GM08714 (cell line): ENCODE measurements around the gene P2RY13.

ENCODE experiments used
- H3K4me3 ChIP-seq: fragments of 200-500 bp; sonication (Bioruptor generic); 2 replicates; pipeline ENCODE4 v1.5.1; 2014; ENCODE audit warnings: mild to moderate bottlenecking, low read length, inconsistent platforms
- ZNF274 ChIP-seq: IDR thresholded peaks from 2 replicates; pipeline ENCODE4 v1.6.1; 2012; ENCODE audit warnings: mild to moderate bottlenecking, low read depth, low read length

P2RY13 gene

GRCh38 chr3:151314137-151314536 is 15.2 kb downstream of the P2RY13 start:
- TF ChIP-seq ZNF274: no peak
- no peak overlapping the region for H3K4me3 ChIP-seq

GRCh38 chr3:151312972-151313371 is 16.4 kb downstream of the P2RY13 start:
- no peak overlapping the region for H3K4me3 ChIP-seq
- no peak for TF ChIP-seq ZNF274

DNA sequence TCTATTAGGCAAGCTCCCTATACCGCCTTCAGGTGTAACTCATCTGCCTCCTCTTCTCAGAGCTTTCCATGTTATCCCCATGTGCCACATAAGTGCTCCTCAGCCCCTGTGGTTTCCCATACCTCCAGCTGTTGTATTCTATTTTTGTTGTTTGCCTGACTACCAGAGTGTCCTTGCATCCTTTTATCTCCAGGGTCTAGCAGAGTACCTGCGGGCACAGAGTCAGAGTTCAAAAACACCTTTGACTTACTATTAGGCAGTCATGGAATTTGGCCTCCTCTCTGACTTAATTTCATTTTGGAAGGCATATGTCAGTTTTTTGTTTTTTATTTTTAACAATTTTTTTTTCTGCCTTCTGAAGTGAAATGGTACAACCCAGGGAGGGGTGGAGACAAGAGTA is 19.8 kb downstream of the P2RY13 start:
- H3K4me3 ChIP-seq: no peak overlapping the region
- TF ChIP-seq ZNF274: no peak

DNA sequence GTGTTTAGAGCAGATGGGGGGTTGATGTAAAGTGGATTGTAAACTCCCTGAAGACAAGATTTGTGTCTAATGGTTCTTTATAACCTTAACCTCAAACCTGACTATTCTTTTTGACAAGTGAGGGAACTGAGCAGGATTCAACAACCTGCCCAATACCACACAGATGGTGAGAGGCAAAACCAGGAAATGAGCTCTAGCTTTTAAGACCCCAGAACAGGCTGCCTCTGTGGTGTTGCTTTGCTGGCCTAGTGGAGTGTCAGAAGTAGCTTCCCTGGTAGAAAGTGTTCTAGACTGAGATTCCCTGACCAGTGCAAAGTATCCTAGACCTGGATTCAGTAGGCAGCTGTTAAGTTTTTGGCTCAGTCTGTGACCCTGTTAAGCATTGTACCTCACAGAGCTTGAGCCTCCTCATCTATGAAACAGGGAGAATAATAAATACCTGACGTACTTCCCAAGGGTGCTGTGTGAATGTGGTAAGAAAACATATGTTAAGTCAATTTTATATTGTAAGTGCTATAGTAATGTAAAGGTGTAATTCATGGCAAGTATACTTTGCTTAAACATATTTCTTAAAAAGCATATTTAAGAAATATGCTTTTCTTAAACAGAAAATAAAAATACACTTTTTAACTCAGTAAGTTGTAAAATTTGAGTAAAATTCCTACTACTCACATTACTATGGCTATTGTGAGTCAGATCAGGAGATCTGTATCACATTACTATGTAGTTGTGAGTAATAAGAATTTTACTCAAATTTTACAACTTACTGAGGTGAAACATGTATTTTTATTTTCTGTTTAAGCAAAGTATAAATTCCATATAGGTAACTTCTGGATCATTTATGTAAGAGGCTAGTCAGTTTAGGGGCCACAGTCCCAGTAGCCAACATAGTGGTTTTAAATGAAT is 21.5 kb downstream of the P2RY13 start:
- H3K4me3 ChIP-seq: no peak overlapping the region
- no peak for TF ChIP-seq ZNF274

- no peak overlapping the region for H3K4me3 ChIP-seq
- no peak for TF ChIP-seq ZNF274
These were observed 22.2 kb downstream of the P2RY13 start for GRCh38 chr3:151307131-151307530.

DNA sequence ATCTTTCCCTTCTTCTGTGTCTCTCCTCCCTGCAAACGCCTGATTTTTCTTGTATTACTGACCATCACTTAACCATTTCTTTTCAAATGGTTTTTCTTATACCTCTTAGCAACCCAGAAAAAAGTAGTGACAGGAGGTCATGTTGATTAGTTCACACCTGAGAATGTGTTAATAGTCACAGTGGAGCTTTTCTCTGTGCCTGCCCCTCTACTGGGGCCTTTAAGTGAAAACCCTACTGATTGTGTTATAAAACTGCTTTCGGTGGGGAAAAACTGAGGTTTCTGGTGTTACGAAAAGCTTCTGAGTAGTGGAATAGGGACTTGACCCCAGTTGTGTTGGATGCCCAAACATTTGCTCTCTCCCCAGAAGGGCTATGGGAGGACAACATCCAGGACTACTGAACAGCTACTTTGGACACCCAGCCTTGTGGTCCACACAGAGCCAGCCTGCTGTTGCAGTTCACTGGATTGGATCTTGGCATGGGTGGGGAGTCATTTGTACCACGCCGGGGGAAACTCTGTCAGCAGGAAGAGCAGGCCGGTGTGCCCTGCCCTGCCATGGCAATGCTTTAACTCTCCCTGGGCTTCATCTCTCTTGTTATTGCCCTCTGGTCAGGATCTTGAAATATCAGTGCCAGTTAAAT is 23.1 kb downstream of the P2RY13 start:
- TF ChIP-seq ZNF274: no peak
- no peak overlapping the region for H3K4me3 ChIP-seq

DNA sequence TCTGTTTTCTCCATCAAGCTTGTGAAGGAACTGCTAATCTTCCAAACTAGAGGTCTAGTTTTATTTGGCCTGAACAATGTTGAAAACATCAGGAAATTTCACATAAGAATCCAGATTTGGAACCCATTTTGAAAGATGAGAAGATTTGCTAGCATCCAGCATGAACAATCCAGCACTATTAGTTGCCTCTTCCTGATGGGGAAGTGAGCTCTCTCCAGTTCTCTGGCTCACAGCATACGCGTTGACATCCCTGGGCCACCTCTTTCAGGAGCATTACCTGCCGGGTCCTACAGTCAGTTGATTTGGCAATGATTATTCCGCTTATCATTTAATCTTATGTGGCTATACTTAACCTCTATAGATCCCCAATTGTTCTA is 23.6 kb downstream of the P2RY13 start:
- TF ChIP-seq ZNF274: no peak
- H3K4me3 ChIP-seq: no peak overlapping the region

- TF ChIP-seq ZNF274: no peak
- H3K4me3 ChIP-seq: no peak overlapping the region
These were observed 24.1 kb downstream of the P2RY13 start for GRCh38 chr3:151305060-151305774.

GRCh38 chr3:151303751-151304150 is 25.6 kb downstream of the P2RY13 start:
- TF ChIP-seq ZNF274: no peak
- H3K4me3 ChIP-seq: no peak overlapping the region

DNA sequence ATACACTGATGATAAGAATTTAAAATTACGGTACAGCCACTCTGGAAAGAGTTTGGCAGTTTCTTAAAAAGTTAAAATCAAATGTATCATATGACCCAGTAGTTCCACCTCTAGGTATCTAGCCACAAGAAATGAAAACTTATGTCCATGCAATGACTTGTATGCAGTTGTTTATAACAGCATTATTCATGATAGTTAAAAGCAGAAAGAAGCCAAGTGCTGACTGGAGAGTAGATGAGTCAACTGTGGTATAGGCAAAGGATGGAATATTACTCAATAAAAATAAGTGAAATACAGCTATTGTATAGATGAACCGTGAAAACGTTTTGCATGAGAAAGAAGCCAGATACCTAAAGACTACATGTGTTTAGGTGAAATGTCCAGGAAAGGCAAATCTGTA is 27.6 kb downstream of the P2RY13 start:
- TF ChIP-seq ZNF274: no peak
- no peak overlapping the region for H3K4me3 ChIP-seq

GRCh38 chr3:151300539-151300938 is 28.8 kb downstream of the P2RY13 start:
- no peak for TF ChIP-seq ZNF274
- no peak overlapping the region for H3K4me3 ChIP-seq

DNA sequence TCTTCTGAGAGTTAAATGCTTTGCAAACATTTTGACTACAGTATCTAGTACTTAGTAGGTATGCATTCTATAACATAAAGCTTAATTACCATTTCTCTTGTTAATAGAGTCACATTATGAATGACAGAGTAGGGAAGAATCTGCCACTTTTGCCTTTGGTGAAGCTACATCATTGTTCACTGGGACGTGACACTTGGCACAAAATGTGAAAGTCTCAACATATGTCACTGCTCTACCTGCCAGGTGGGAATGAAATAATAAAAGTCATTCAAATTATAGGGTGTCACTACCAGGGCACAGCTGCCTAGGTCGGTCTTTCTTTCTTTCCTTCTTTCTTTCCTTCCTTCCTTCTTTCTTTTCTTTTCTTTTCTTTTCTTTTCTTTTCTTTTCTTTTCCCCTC is 30.3 kb downstream of the P2RY13 start:
- TF ChIP-seq ZNF274: no peak
- H3K4me3 ChIP-seq: no peak overlapping the region

- TF ChIP-seq ZNF274: no peak
- H3K4me3 ChIP-seq: no peak overlapping the region
These were observed 31.9 kb downstream of the P2RY13 start for GRCh38 chr3:151297429-151297828.

DNA sequence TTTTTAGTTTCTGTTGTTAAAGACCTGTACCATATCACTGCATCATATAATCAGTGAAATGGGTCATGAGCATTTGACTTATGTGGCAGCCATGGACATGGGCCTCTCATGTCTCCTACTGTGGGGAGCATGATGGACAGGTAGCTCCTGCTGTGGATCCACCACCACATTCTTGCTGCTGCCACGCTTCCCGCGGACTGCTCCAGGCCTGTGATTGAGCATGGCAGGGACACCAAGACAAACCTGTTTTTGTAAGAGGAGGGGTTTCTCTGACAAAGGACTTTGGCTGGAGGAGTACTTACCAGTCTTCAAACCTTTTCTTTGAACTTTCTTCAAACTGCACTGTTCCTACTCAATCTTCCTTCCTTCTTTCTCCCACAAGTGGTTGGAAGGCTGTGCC is 33.1 kb downstream of the P2RY13 start:
- no peak overlapping the region for H3K4me3 ChIP-seq
- TF ChIP-seq ZNF274: no peak

GRCh38 chr3:151293127-151293526 is 36.2 kb downstream of the P2RY13 start:
- no peak overlapping the region for H3K4me3 ChIP-seq

More at GRCh38 chr3:151293127-151293526, 36.2 kb downstream of the P2RY13 start:
- TF ChIP-seq ZNF274: no peak
